Esophagus muscularis mucosa (tissue), 3 donors: ENCODE measurements around the gene TMEM63C.

Experiments used
- CTCF ChIP-seq, 3 experiments: fragments of 200-600 bp in 2 of 3; fragments of 450-650 bp in 1 of 3; sonication (generic) in 2 of 3; IDR thresholded peaks; one replicate each; pipeline ENCODE4 v1.5.1; 2017 to 2019; ENCODE audit warnings: antibody characterized with exemption in 3 of 3, mild to moderate bottlenecking in 2 of 3, moderate library complexity in 1 of 3
- POLR2AphosphoS5 ChIP-seq, 2 donors: sonication (generic); formaldehyde crosslinking; IDR thresholded peaks; one replicate each; pipeline ENCODE4 v1.6.1; 2017; ENCODE audit warnings: antibody characterized with exemption in 2 of 2

GRCh38 chr14:77276295-77276935, 94.8 kb downstream of the TMEM63C start:
- TF ChIP-seq POLR2AphosphoS5 (IDR thresholded peaks at IDR 0.05) (no peak), CTCF (IDR thresholded peaks at IDR 0.05) (no peak)
